Measurements from ENCODE around the gene GRPEL2.

GRCh38 chr5:149297340-149298025, 47.8 kb upstream of the GRPEL2 start:
- TF ChIP-seq, protein P1, sequence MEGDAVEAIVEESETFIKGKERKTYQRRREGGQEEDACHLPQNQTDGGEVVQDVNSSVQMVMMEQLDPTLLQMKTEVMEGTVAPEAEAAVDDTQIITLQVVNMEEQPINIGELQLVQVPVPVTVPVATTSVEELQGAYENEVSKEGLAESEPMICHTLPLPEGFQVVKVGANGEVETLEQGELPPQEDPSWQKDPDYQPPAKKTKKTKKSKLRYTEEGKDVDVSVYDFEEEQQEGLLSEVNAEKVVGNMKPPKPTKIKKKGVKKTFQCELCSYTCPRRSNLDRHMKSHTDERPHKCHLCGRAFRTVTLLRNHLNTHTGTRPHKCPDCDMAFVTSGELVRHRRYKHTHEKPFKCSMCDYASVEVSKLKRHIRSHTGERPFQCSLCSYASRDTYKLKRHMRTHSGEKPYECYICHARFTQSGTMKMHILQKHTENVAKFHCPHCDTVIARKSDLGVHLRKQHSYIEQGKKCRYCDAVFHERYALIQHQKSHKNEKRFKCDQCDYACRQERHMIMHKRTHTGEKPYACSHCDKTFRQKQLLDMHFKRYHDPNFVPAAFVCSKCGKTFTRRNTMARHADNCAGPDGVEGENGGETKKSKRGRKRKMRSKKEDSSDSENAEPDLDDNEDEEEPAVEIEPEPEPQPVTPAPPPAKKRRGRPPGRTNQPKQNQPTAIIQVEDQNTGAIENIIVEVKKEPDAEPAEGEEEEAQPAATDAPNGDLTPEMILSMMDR (conservative IDR thresholded peaks at IDR 0.05; ENCODE audit: low read depth in 2 of 2) = no peak
- no peak for TF ChIP-seq ZNF114 (CRISPR knock-in tag; IDR thresholded peaks at IDR 0.05)
- TF ChIP-seq EZH2 (IDR thresholded peaks at IDR 0.05; ENCODE audit: low read depth, unreplicated experiment) = no peak
- TF ChIP-seq, protein P2, sequence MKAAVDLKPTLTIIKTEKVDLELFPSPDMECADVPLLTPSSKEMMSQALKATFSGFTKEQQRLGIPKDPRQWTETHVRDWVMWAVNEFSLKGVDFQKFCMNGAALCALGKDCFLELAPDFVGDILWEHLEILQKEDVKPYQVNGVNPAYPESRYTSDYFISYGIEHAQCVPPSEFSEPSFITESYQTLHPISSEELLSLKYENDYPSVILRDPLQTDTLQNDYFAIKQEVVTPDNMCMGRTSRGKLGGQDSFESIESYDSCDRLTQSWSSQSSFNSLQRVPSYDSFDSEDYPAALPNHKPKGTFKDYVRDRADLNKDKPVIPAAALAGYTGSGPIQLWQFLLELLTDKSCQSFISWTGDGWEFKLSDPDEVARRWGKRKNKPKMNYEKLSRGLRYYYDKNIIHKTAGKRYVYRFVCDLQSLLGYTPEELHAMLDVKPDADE (IDR thresholded peaks at IDR 0.05) = no peak
- no peak for TF ChIP-seq POLR2AphosphoS5 (IDR thresholded peaks at IDR 0.05; ENCODE audit: low read depth)
- TF ChIP-seq EZH2phosphoT487 (IDR thresholded peaks at IDR 0.05; ENCODE audit: unreplicated experiment) = no peak
- TF ChIP-seq, protein P3, sequence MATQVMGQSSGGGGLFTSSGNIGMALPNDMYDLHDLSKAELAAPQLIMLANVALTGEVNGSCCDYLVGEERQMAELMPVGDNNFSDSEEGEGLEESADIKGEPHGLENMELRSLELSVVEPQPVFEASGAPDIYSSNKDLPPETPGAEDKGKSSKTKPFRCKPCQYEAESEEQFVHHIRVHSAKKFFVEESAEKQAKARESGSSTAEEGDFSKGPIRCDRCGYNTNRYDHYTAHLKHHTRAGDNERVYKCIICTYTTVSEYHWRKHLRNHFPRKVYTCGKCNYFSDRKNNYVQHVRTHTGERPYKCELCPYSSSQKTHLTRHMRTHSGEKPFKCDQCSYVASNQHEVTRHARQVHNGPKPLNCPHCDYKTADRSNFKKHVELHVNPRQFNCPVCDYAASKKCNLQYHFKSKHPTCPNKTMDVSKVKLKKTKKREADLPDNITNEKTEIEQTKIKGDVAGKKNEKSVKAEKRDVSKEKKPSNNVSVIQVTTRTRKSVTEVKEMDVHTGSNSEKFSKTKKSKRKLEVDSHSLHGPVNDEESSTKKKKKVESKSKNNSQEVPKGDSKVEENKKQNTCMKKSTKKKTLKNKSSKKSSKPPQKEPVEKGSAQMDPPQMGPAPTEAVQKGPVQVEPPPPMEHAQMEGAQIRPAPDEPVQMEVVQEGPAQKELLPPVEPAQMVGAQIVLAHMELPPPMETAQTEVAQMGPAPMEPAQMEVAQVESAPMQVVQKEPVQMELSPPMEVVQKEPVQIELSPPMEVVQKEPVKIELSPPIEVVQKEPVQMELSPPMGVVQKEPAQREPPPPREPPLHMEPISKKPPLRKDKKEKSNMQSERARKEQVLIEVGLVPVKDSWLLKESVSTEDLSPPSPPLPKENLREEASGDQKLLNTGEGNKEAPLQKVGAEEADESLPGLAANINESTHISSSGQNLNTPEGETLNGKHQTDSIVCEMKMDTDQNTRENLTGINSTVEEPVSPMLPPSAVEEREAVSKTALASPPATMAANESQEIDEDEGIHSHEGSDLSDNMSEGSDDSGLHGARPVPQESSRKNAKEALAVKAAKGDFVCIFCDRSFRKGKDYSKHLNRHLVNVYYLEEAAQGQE (IDR thresholded peaks at IDR 0.05; ENCODE audit: unreplicated experiment) = no peak
- no peak for TF ChIP-seq STAT1 (IDR thresholded peaks at IDR 0.05; ENCODE audit: unreplicated experiment)
- no peak for TF ChIP-seq JUNB (IDR thresholded peaks at IDR 0.05; ENCODE audit: unreplicated experiment)
- no peak for TF ChIP-seq CREB1 (CRISPR knock-in tag; IDR thresholded peaks at IDR 0.05; ENCODE audit: low read depth)
- no peak for TF ChIP-seq ZNF331 (CRISPR knock-in tag; IDR thresholded peaks at IDR 0.05; ENCODE audit: low read depth)
- no peak for TF ChIP-seq NANOG (IDR thresholded peaks at IDR 0.05; ENCODE audit: borderline replicate concordance)
